GM15510 (cell line): ENCODE results near the gene ADGRE2.

Experiments used
- POLR2A ChIP-seq: IDR thresholded peaks from 3 replicates; pipeline ENCODE4 v1.6.1; 2011; ENCODE audit warnings: borderline replicate concordance; ENCODE audit not compliant: insufficient read length; ENCODE audit errors: extremely low read depth

Gene ADGRE2

DNA sequence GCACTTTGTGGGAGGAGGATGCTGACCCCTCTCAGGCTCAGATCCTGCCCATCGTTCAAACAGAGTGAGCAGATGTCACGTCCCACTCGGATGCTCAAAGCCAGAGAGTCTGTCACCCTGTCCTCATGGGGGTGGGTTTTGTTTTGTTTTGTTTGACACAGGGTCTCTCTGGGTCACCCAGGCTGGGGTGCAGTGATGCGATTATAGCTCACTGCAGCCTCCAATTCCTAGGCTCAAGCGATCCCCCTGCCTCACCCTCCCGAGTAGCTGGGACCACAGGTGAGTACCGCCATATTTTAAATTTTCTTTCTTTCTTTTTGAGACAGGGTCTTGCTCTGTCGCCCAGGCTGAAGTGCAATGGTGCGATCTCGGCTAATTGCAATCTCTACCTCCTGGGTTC is 4.0 kb downstream of the ADGRE2 start:
- no peak for TF ChIP-seq POLR2A

DNA sequence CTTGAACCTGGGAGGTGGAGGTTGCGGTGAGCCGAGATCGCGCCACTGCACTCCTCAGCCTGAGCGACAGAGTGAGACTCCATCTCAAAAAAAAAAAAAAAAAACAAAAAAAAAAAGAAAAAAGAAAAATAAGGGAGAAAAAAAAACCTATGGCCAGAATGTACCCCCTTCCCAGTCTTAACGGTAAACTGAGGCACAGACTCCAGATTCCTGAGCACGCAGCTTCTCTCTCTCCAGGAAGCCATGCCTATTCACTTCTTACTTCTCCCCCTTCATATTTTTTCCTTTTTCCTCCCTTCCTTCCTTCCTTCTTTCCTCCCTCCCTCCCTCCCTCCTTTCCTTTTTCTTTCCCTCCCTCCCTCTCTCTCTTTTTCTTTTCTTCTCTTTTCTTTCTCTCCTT is 5.4 kb downstream of the ADGRE2 start:
- no peak for TF ChIP-seq POLR2A

- TF ChIP-seq POLR2A: no peak
Measured at GRCh38 chr19:14772467-14772866, 5.9 kb downstream of the ADGRE2 start.

DNA sequence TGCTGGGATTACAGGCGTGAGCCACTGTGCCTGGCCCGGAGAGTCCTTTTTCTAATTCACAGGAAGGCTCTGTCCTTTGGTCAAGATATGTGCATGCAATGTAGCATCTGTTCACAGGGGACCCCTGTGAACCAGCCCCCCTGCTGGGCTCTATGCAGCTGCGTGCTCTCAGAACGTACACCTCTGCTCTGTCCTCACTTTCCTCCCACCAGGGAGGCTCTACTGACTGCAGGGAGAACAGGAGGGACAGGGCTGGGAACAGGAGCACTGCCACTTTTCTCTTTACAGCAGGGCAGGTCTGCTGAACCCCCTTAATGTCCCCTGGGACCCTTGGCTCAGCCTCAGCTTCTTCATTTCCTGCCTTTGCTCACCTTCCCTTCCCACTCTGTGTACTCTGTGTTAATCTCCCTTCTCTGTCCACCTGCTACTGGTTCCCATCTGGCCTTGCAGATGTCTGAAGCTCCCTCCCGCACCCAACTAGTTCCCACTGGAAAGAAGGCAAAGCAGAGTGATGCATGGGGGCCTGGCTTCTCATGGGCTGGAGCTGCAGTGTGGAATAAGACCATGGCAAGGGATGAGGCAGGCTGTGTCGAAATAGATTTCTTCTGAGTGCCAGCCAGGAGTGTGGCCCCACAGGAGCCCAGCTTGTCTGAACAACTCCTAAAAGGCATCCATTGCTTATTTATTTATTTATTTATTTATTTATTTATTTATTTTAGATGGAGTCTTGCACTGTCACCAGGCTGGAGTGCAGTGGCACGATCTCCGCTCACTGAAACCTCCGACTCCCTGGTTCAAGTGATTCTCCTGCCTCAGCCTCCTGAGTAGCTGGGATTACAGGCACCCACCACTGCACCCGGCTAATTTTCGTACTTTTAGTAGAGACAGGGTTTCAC is 7.2 kb downstream of the ADGRE2 start:
- TF ChIP-seq POLR2A: no peak

GRCh38 chr19:14770136-14770535 is 8.2 kb downstream of the ADGRE2 start:
- TF ChIP-seq POLR2A: no peak

DNA sequence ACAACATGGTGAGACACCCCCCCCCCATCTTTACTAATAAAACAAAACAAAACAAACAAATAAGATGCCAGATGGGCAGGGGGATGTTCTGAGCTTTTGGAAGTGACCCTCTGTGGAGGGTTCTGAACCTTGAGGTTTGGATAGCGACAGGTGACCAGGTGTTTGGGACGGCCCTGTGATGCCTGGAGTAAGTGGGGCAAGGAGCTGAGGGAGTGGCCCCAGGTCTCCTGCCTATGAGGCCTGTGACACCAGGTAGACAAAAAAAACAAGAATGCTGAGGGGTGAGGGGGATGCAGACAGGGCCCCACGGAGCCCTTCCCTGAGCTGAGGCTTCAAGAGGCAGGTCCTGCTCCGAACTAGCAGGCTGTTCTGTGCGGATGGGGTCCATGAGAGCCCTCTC is 9.2 kb downstream of the ADGRE2 start:
- TF ChIP-seq POLR2A: no peak

GRCh38 chr19:14768001-14768400 is 10.4 kb downstream of the ADGRE2 start:
- no peak for TF ChIP-seq POLR2A

- TF ChIP-seq POLR2A: no peak
Measured at GRCh38 chr19:14767466-14767971, 10.8 kb downstream of the ADGRE2 start.

DNA sequence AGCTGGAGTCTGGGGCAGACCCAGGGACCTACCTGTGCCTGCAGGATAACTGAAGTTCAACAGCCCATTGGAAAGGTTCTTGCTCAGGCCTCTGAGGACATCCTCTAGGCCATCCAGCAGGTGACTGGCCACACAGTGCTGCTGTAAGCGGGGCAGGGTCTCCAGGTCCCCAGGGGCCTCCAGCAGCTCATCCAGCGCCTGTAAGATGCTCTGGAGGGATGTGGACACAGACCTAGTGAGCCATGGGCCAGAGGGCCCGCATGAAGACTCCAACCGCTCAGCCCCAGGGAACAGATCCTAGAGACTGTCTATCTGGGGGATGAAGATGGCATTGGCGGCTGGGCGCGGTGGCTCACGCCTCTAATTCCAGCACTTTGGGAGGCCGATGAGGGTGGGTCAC is 14.0 kb downstream of the ADGRE2 start:
- TF ChIP-seq POLR2A: no peak

GRCh38 chr19:14763497-14764145 is 14.7 kb downstream of the ADGRE2 start:
- no peak for TF ChIP-seq POLR2A

DNA sequence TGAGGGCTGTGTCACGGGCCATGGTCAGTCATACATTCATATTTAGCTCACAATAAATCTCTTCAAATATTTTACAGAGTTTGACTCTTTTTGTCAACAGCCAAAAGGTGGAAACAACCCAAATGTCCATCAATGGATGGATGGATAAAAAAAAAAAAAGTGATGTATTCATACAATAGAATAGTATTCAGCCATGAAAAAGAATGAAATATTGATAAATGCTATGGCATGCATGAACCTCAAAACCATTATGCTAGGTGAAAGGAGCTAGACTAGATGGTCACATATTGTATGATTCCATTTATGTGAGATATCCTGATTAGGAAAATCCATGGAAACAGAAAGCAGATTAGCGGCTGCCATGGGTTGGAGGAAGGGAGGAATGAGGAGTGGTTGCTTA is 16.2 kb downstream of the ADGRE2 start:
- TF ChIP-seq POLR2A: no peak

- TF ChIP-seq POLR2A: no peak
Measured at GRCh38 chr19:14761607-14762006, 16.8 kb downstream of the ADGRE2 start.

GRCh38 chr19:14758816-14759215 is 19.5 kb downstream of the ADGRE2 start:
- no peak for TF ChIP-seq POLR2A

- no peak for TF ChIP-seq POLR2A
Measured at GRCh38 chr19:14748601-14749000, 29.8 kb downstream of the ADGRE2 start.

DNA sequence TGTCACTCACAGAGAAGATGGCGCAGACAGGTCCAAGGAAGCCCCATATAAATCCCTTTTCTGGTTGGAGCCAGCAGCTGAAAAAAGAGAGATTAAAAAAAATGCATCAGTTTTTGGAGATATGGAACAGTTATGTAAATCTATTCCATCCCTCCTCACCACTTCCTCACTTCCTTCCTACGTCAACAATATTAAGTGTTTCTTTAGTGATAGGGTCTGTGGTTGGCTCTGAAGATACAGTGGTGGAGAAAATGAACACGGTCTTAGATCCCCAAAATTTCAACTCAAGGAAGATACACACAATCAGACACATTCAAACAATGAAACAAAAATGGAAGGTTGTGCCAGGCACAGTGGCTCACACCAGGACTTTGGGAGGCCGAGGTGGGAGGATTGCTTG is 31.5 kb downstream of the ADGRE2 start:
- TF ChIP-seq POLR2A: no peak

GRCh38 chr19:14735915-14736314 is 42.4 kb downstream of the ADGRE2 start:
- no peak for TF ChIP-seq POLR2A
